Panc1 (cell line): ENCODE data around the gene DUSP1. TPM values are rescaled to one million over a fixed set of nuclear protein-coding genes. Genes with fewer than 3 reads are reported as not detected.

Experiments
- ATAC-seq: fragments of 200-7000 bp; cut with Tn5 transposase; 2 replicates; pipeline ENCODE4 v1.9.1; 2020; ENCODE audit warnings: mild to moderate bottlenecking, moderate library complexity
- BruUV-seq: library from RNA; stranded (reverse); fragments of 400-500 nt; replicated peaks from 2 replicates; lab custom pipeline; 2021; lab: Mats Ljungman, UMichigan
- CTCF ChIA-PET: fragments of 300-600 bp; sonication (Branson Sonifier 250); formaldehyde crosslinking; loops from one replicate; lab custom pipeline; 2022; ENCODE audit warnings: antibody characterized with exemption; lab: Charles Lee
- POLR2A ChIA-PET: fragments of 300-600 bp; sonication (Branson Sonifier 250); formaldehyde crosslinking; loops from one replicate; lab custom pipeline; 2022; ENCODE audit warnings: antibody characterized with exemption; lab: Charles Lee
- DNase-seq: peaks from one replicate; pipeline ENCODE4 v3.0.0-alpha.2; 2010; ENCODE audit warnings: low read depth, low spot score
- H3K27ac ChIP-seq: 2 replicates; pipeline ENCODE4 v1.5.1; 2011; ENCODE audit warnings: mild to moderate bottlenecking, low read length, inconsistent platforms
- H3K27me3 ChIP-seq: fragments of 200-500 bp; sonication (Bioruptor generic); 2 replicates; pipeline ENCODE4 v1.6.0; 2014; ENCODE audit warnings: low read length, inconsistent platforms; ENCODE audit not compliant: control insufficient read depth, insufficient read depth
- H3K36me3 ChIP-seq: fragments of 200-500 bp; sonication (Bioruptor generic); 2 replicates; pipeline ENCODE4 v1.5.1; 2014; ENCODE audit warnings: inconsistent platforms, mild to moderate bottlenecking, low read length, moderate library complexity; ENCODE audit not compliant: control insufficient read depth, insufficient read depth
- H3K4me1 ChIP-seq: 2 replicates; pipeline ENCODE4 v1.5.1; 2011; ENCODE audit warnings: inconsistent platforms, mild to moderate bottlenecking, low read length, moderate library complexity; ENCODE audit not compliant: control insufficient read depth, insufficient read depth
- H3K4me3 ChIP-seq, 2 experiments: 2 replicates each; pipeline ENCODE4 v1.5.1; 2011 to 2012; ENCODE audit warnings: low read depth in 2 of 2, low read length in 2 of 2, mild to moderate bottlenecking in 2 of 2, inconsistent platforms in 1 of 2, moderate library complexity in 1 of 2
- H3K9me3 ChIP-seq: fragments of 200-500 bp; sonication (Bioruptor generic); 2 replicates; pipeline ENCODE4 v1.5.1; 2014; ENCODE audit warnings: low read depth, mild to moderate bottlenecking, inconsistent platforms, low read length, moderate library complexity; ENCODE audit not compliant: control insufficient read depth, insufficient read depth
- CTCF ChIP-seq: fragments of 450-650 bp; IDR thresholded peaks from 2 replicates; pipeline ENCODE4 v1.5.1; 2017; ENCODE audit warnings: mild to moderate bottlenecking
- POLR2AphosphoS5 ChIP-seq: IDR thresholded peaks from 2 replicates; pipeline ENCODE4 v1.6.1; 2012; ENCODE audit warnings: mild to moderate bottlenecking, low read depth, low read length, moderate library complexity
- REST ChIP-seq, 2 experiments: IDR thresholded peaks; 2 replicates each; pipeline ENCODE4 v1.6.1; 2011 to 2012; ENCODE audit warnings: low read depth in 2 of 2, control low read depth in 1 of 2, low read length in 1 of 2, mild to moderate bottlenecking in 1 of 2, moderate library complexity in 1 of 2; ENCODE audit not compliant: insufficient read depth in 1 of 2
- SIN3A ChIP-seq: IDR thresholded peaks from 2 replicates; pipeline ENCODE4 v1.6.1; 2012; ENCODE audit warnings: low read depth, mild to moderate bottlenecking, low read length, moderate library complexity, borderline replicate concordance; ENCODE audit not compliant: insufficient read depth
- TCF7L2 ChIP-seq: IDR thresholded peaks from 2 replicates; pipeline ENCODE4 v1.6.1; 2011; ENCODE audit warnings: mild to moderate bottlenecking, low read depth, low read length, inconsistent platforms
- in situ Hi-C: cut with HindIII; loops from 2 replicates; pipeline ENCODE4 v1.10.0; 2016; ENCODE audit warnings: low sequenced_read_pairs, low pct_unique_long_range_greater_than_20kb
- intact Hi-C: fragments of 100-400 bp; cut with micrococcal nuclease; formaldehyde crosslinking; loops from one replicate; pipeline ENCODE4 v1.10.0; 2022; ENCODE audit not compliant: unreplicated experiment
- total RNA-seq: library from RNA; stranded (reverse); gene quantifications from one replicate; pipeline ENCODE4 v1.2.1, GENCODE V29; 2021; ENCODE audit not compliant: unreplicated experiment

The DUSP1 gene
- total RNA-seq, 1 experiment from 2014 or later: 79.9 TPM

DNA sequence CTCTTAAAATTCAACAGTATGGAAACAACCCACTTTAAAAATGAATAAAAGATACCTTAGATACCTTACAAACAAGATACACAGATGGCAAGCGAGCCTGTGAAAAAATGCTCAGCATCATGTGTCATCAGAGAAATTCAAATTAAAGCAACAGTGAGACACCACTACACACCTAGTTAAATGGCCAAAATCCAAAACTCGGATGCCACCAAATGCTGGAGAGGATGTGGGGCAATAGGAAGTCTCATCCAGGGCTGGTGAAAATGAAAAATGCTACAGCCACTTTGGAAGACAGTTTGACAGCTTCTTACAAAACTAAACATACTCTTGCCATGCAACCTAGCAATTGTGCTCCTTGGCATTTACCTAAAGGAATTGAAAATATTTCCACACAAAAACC is 17.9 kb downstream of the DUSP1 start:
- DNase-seq (no peak), ATAC-seq (no peak)
- no peaks in the 10 kb centered on the region for H3K9me3 ChIP-seq
- no peaks in the 10 kb centered on the region; the same call in 1 of the 2 replicates for H3K36me3 ChIP-seq
- no peak overlapping the region for H3K27ac ChIP-seq
- H3K27me3 ChIP-seq: no peaks in the 10 kb centered on the region
- TF ChIP-seq POLR2AphosphoS5: no peak
- no peak for TF ChIP-seq CTCF
- no peak for TF ChIP-seq REST (IDR thresholded peaks at IDR 0.05; ENCODE audit: insufficient read depth in 1 of 2, low read depth in 2 of 2, low read length in 1 of 2)
- TF ChIP-seq TCF7L2: no peak
- H3K4me3 ChIP-seq: no peak overlapping the region
- H3K4me1 ChIP-seq: peaks cover 5% of the 10 kb centered on the region
- ChIA-PET CTCF (interaction anchor here (0.5 kb wide), 1 partner anchor 576 kb away, joined by 4 read pairs; no protein-coding TSS in a partner anchor), POLR2A (no interaction called here)
- no TSS peak for BruUV-seq
- intact Hi-C loops (no loop called here), in situ Hi-C loops (no loop called here)

DNA sequence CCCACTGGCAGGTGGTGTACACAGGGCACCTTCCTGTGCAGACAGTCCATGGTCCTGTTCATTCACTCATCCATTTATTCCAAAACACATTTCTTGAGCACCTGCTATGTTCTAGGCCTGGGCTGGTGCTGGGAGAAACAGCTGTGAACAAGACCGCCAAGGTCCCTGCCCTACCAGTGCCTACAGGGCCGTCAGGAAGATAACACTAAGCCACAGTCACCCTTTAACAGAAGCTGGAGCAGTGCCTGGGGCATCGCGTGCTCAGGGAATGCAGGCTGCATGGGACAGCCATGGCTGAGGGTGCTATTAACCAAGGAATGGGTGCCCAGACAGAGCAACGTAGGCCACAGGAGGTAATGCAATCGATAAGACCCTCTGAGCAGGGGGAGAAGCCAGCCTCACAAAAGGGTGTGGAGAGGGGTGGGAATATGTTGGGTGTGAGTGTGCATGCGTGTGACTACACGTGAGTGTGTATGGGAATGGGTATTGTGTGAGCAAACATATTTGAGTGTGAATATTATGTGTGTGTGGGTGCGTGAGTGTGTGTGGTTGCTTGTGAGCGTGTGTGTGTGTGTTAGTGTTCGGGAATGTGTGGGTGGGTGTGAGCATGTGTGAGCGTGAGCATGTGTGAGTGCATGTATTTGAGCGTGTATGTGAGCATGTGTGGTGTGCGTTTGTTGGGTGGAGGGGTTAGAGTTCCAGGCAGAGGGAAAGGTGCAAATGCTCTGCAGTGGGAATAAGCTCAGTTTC is 19.1 kb downstream of the DUSP1 start:
- no peak for DNase-seq
- no TSS peak for BruUV-seq
- no peak for ATAC-seq
- CTCF ChIA-PET: no interaction called here
- H3K27ac ChIP-seq: no peak overlapping the region
- H3K4me1 ChIP-seq: no peaks in the 10 kb centered on the region
- no peak overlapping the region for H3K4me3 ChIP-seq
- H3K27me3 ChIP-seq: no peaks in the 10 kb centered on the region
- POLR2A ChIA-PET: interaction anchor here (0.6 kb wide), 2 partner anchors 11 to 19 kb away, joined by 3 to 5 read pairs; no protein-coding TSS in a partner anchor
- no peaks in the 10 kb centered on the region; the same call in 1 of the 2 replicates for H3K36me3 ChIP-seq
- intact Hi-C loops: no loop called here
- TF ChIP-seq REST (IDR thresholded peaks at IDR 0.05; ENCODE audit: insufficient read depth in 1 of 2, low read depth in 2 of 2, low read length in 1 of 2) (no peak), CTCF (no peak), SIN3A (no peak), TCF7L2 (no peak), POLR2AphosphoS5 (no peak)
- no peaks in the 10 kb centered on the region; the same call in 1 of the 2 replicates for H3K9me3 ChIP-seq
- in situ Hi-C loops: no loop called here
